Subcutaneous abdominal adipose tissue (tissue), 5 donors: ENCODE results near the gene ITIH1.

Source experiments
- H3K27ac ChIP-seq: one replicate; pipeline ENCODE4 v1.7.0; 2013; ENCODE audit warnings: low read depth, mild to moderate bottlenecking, inconsistent platforms, low read length, moderate library complexity
- H3K27me3 ChIP-seq, 5 donors: one replicate each; pipeline ENCODE4 v1.7.0; 2013; ENCODE audit warnings: low read length in 5 of 5, inconsistent platforms in 1 of 5; ENCODE audit not compliant: control insufficient read depth in 5 of 5, insufficient read depth in 4 of 5
- H3K36me3 ChIP-seq, 5 donors: one replicate each; pipeline ENCODE4 v1.7.0; 2013; ENCODE audit warnings: low read length in 5 of 5; ENCODE audit not compliant: control insufficient read depth in 5 of 5, insufficient read depth in 5 of 5
- H3K4me1 ChIP-seq, 5 donors: one replicate each; pipeline ENCODE4 v1.7.0; 2013; ENCODE audit warnings: low read length in 5 of 5, mild to moderate bottlenecking in 3 of 5, moderate library complexity in 1 of 5; ENCODE audit not compliant: control insufficient read depth in 5 of 5, insufficient read depth in 5 of 5
- H3K4me3 ChIP-seq, 5 donors: one replicate each; pipeline ENCODE4 v1.7.0; 2013; ENCODE audit warnings: low read length in 5 of 5, low read depth in 1 of 5
- H3K9ac ChIP-seq, 5 donors: one replicate each; pipeline ENCODE4 v1.7.0; 2013; ENCODE audit warnings: low read length in 5 of 5, mild to moderate bottlenecking in 4 of 5, moderate library complexity in 3 of 5
- H3K9me3 ChIP-seq, 5 donors: one replicate each; pipeline ENCODE4 v1.7.0; 2013; ENCODE audit warnings: low read length in 5 of 5; ENCODE audit not compliant: control insufficient read depth in 5 of 5
- donor health status: healthy.
- donor health status: healthy.
- donor health status: healthy.
- donor health status: healthy.
- donor health status: healthy.

The ITIH1 gene

DNA sequence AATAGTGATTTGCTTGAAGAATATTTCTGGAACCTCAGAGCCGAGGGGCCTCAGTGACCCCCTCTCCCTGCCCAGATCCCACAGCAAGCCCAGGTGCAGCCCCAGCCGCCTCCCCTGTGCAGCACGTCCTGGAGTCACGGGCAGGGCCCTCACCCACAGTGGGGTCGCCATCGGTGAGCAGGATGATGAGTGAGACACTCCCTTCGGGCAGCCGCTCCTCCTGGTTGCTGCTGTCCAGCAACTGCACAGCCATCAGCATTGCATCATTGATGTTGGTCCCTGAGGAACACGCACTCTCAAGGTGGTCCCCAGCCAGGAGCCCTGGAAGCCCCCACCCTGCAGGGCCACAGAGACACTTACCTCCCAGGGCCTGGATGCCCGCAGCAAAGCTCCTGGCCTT is 46.6 kb downstream of the ITIH1 start:
- Histone ChIP-seq H3K36me3 (peaks cover 0 to 13% (median 6%) of the 10 kb centered on the region in 5 donors), H3K4me1 (peaks cover 0 to 2% (median 0%) of the 10 kb centered on the region in 5 donors), H3K9ac (no peak overlapping the region), H3K9me3 (no peaks in the 10 kb centered on the region), H3K4me3 (no peak overlapping the region), H3K27me3 (peaks cover 0 to 3% (median 0%) of the 10 kb centered on the region in 5 donors), H3K27ac (no peak overlapping the region)

DNA sequence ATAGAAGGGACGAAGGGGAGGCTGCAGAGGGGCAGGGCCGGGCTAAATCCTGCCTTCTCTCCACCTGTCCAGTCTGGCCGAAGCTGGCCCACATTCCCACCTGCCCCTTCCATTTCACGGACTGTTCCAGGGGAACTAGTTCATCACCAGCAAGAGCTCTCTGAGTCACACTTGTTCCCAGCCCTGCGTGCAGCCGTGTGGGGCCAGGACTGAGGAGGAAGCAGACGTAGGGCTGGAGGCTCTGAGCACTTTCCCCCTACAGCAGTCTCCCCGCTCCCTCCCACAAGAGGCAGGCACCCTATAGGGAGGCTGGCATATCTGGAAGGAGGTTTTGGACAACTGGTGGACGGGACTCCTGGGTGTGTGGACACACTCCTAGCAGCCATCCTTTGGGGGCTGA is 50.0 kb downstream of the ITIH1 start:
- H3K4me3 ChIP-seq = no peak overlapping the region
- no peaks in the 10 kb centered on the region for H3K9me3 ChIP-seq
- H3K36me3 ChIP-seq = peaks cover 0 to 13% (median 6%) of the 10 kb centered on the region in 5 donors
- no peak overlapping the region for H3K27ac ChIP-seq
- peaks cover 0 to 3% (median 0%) of the 10 kb centered on the region in 5 donors for H3K27me3 ChIP-seq
- peaks cover 6 to 16% (median 15%) of the 10 kb centered on the region in 5 donors for H3K4me1 ChIP-seq
- no peak overlapping the region for H3K9ac ChIP-seq

DNA sequence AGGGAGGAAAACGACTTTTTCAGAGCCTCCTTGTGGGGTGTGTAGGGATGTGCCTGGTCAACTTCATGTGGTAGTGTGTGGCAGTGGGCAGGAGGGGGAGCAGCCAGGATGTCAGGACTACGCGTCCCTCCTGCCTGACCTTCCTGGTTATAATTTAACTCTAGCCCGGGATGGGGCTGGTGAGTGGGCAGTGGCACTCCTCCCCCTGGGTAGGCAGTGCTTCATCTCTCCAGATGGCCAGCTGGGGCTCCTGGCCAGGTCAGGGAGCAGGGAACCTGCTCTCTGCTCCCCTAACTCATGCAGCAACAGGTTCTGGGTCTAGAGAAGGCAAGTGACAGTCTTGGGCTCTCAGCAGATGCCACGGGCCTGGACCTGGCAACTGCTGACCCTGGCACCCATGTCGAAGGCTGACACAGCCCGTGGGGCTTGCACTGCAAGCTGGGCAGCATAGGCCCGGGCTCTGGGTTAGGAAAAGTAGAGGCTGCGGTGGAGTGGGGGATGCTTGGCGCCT is 50.5 kb downstream of the ITIH1 start:
- Histone ChIP-seq H3K27me3 (peaks cover 0 to 3% (median 0%) of the 10 kb centered on the region in 5 donors), H3K36me3 (peaks cover 0 to 13% (median 6%) of the 10 kb centered on the region in 5 donors), H3K27ac (no peak overlapping the region), H3K4me3 (no peak overlapping the region), H3K4me1 (peaks cover 6 to 17% (median 16%) of the 10 kb centered on the region in 5 donors), H3K9me3 (no peaks in the 10 kb centered on the region), H3K9ac (no peak overlapping the region)

DNA sequence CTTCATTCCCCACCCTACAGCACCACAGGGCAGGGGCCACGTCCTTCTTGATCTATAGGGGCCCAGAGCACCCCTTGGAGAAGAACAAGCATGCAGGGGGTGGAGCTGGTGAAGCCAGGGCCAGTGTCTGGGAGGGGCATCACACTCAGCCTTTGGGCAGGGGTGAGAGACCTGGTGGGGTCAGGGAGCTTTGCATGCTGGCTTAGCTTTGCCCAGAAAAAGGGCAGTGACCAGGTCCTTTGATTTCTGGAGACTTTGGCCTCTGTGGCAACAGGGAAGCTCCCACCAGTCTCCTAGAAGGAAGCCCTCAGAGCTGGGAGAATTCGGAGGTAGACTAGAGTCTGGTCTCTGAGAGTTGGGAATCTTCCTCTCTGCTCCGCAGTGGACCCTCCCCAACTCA is 52.1 kb downstream of the ITIH1 start:
- H3K9ac ChIP-seq = no peak overlapping the region
- no peak overlapping the region for H3K27ac ChIP-seq
- no peaks in the 10 kb centered on the region for H3K36me3 ChIP-seq
- H3K4me3 ChIP-seq = no peak overlapping the region
- H3K9me3 ChIP-seq = no peaks in the 10 kb centered on the region
- peaks cover 0 to 3% (median 0%) of the 10 kb centered on the region in 5 donors for H3K27me3 ChIP-seq
- peaks cover 6 to 17% (median 16%) of the 10 kb centered on the region in 5 donors for H3K4me1 ChIP-seq

DNA sequence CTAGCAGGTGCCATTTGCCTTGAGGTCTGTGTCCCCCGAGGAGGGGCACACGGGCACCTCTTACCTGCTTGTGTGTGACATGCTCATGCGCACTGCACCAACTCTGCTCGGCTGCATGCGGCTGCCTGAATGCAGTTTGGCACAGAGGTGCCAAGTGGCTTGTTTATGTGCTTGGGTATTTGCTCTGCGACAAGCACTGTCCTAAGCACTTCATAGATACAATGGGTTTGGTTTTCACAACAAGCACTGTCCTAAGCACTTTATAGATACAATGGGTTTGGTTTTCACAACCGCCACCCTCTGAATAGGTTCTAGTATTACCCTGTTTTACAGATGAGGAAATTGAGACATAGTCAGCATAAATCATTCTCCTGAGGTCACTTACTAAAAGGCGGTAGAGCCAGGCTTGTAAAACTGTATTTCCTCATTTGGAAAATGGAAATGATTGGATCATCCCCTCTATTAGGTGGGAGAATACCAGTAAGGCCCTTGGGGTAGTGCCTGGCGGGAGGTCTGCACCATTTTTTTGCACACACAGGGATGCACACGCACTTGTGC is 52.6 kb downstream of the ITIH1 start:
- H3K27me3 ChIP-seq = peaks cover 0 to 3% (median 0%) of the 10 kb centered on the region in 5 donors
- H3K9ac ChIP-seq = no peak overlapping the region
- H3K9me3 ChIP-seq = no peaks in the 10 kb centered on the region
- H3K27ac ChIP-seq = no peak overlapping the region
- H3K4me1 ChIP-seq = peaks cover 6 to 20% (median 18%) of the 10 kb centered on the region in 5 donors
- H3K36me3 ChIP-seq = peaks cover 0 to 4% (median 0%) of the 10 kb centered on the region in 5 donors
- H3K4me3 ChIP-seq = no peak overlapping the region

DNA sequence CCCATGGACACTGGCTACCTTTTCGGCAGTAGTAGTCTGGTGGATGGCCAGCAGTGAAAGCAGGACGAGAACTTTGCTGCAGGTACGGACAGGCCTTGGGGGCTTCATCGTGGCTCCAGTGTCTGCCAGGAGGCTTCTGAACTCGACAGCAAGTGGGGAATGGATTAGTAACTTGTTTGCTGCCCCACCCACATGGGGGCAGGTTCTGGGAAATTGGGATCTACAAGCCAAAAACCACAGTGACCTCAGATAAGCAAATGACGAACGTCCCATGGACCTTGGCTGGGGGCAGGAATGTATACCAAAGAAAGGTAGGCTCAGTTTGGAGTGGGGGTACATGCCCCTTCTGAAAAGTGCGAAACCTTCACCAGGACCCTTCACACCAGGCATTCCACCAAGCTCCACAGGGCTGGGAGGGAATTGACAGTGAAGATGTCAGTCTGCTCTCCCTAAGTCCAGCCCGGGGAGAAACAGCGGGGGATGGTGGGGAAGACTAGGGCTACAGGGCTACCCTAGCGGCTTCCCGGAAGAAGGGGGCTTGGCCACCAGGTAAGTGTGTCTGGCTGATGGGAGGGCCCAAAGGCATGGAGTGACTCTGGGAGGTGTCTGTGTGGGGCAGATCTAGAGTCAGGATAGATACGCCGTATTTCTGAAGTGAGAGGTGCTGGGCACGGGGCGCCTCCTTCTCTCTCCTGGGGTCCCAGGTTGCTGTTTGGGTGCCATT is 53.3 kb downstream of the ITIH1 start, which contains the start of gene ITIH4:
ITIH4 (minus strand) TSS at position 138 of the 724 bp plus-strand sequence; CDS start at position 108, 30 bp downstream.
- H3K36me3 ChIP-seq = peaks cover 0 to 8% (median under 1%) of the 10 kb centered on the region in 5 donors
- H3K9ac ChIP-seq = no peak within 1 kb of the TSS
- H3K4me3 ChIP-seq = no peak within 1 kb of the TSS
- H3K4me1 ChIP-seq = peaks cover 8 to 28% (median 25%) of the 10 kb centered on the region in 5 donors
- no peak within 1 kb of the TSS for H3K27ac ChIP-seq
- peaks cover 0 to 3% (median 0%) of the 10 kb centered on the region in 5 donors for H3K27me3 ChIP-seq
- H3K9me3 ChIP-seq = no peaks in the 10 kb centered on the region

DNA sequence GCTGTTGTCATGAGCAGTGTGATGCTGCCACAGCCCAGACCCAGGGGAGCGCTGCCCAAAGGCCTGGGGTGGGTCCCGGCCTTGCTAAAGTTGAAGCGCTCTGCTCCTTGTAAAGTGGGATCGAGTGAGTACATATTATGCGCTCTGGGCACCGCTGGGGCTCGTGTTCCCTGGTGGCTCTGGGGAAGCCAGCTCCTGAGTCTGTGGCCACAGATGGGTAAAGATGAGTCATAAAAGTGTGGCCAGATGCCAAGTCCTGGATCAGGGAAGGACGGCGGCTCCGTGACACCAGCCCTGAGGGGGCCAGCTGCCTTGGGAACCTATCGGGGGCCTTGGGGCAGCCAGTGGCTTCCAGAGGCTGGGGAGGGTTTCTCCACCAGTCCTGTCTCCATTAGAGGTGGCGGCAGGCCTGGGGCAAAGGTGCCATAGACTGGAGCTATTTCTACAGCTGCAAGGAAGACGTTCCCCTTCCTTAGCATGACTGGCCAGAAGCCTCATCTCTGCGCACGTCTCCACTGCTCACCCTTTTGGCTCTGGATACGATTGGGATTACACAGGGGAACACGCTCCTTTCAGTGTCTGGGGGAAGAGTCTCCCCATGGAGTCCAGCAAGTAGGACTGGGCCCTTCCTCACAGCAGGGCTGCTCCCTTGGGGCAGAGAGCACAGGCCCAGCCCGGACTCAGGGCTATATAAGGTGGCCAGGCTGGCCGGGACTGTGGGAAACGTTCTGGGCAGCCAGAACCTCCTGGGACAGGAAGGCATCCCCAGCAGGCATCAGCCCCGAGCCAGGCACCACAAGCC is 54.3 kb downstream of the ITIH1 start:
- H3K27me3 ChIP-seq = peaks cover 0 to 3% (median 0%) of the 10 kb centered on the region in 5 donors
- H3K4me3 ChIP-seq = no peak overlapping the region
- no peak overlapping the region for H3K27ac ChIP-seq
- H3K4me1 ChIP-seq = peaks cover 8 to 33% (median 27%) of the 10 kb centered on the region in 5 donors
- no peak overlapping the region for H3K9ac ChIP-seq
- no peaks in the 10 kb centered on the region for H3K9me3 ChIP-seq
- H3K36me3 ChIP-seq = peaks cover 0 to 18% (median 8%) of the 10 kb centered on the region in 5 donors

DNA sequence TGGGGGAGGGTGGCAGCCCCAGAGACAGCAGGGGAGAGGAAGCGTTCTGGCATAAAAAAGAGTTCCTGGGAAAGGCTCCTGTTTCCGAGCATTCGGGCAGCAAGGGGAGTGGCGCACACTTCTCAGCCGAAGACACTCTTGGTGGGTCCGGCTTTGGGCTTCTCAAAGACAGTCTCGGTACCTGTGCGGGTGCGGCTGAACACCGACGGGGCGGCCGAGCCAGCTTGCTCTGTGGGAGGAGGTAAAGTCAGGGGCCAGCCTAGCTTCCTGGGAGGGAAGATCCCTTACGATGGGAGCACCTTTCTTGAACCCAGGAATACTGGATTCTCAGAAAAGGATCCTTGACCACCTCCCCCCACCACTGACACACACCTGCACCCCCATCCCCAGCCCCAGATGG is 55.8 kb downstream of the ITIH1 start:
- peaks cover 0 to 33% (median 10%) of the 10 kb centered on the region in 5 donors for H3K36me3 ChIP-seq
- no peaks in the 10 kb centered on the region for H3K9me3 ChIP-seq
- peaks cover 8 to 33% (median 27%) of the 10 kb centered on the region in 5 donors for H3K4me1 ChIP-seq
- H3K4me3 ChIP-seq = no peak overlapping the region
- no peak overlapping the region for H3K27ac ChIP-seq
- H3K27me3 ChIP-seq = no peaks in the 10 kb centered on the region
- H3K9ac ChIP-seq = no peak overlapping the region

DNA sequence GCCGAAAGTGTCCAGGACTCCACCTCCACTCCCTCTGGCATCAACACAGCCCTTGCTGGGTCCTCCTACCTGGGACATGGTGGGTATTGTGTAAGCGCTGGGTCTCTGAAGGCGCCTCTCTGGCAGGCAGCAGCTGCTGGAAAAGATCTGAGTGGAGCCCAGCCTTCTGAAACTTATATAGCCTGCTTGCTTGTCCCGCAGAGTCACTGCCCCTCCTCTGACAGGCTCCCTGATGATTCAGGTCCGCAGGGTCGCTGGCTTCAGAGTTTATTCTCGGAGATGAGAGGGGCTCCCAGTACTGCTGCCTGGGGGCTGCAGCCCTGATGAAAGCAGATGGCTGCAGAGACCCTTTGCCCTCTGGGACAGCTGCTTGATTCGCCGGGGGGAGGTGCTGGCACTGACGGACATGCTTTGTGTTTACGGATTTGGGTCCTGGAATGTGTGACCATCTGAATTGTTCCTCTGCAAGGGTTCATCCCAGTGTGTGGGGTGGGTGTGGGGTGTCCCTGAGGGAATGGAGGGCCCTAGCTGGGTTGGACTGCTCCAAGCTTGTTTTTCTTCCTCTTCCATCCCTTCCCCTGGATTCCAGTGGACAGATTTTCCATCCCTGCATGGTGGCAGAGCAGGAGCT is 57.6 kb downstream of the ITIH1 start, which contains the start of gene MUSTN1:
MUSTN1 (minus strand) TSS at position 149 of the 631 bp plus-strand sequence; CDS start at position 78, 71 bp downstream.
- Histone ChIP-seq H3K9me3 (no peaks in the 10 kb centered on the region), H3K27ac (no peak within 1 kb of the TSS), H3K4me1 (peaks cover 8 to 33% (median 27%) of the 10 kb centered on the region in 5 donors), H3K4me3 (peak within 1 kb of the TSS in 4 of 5 donors; percentile 16 to 36 (median 18)), H3K36me3 (peaks cover 0 to 49% (median 24%) of the 10 kb centered on the region in 5 donors), H3K27me3 (no peaks in the 10 kb centered on the region), H3K9ac (peak within 1 kb of the TSS in 2 of 5 donors; percentile 3 to 23)
